Right lobe of liver (tissue), 6 donors: Measurements from ENCODE around the gene DNAJB8. TPM values are rescaled to one million over a fixed set of nuclear protein-coding genes. Genes with fewer than 3 reads are reported as not detected.
A peak's percentile ranks its signal among the peaks of the same experiment; 100 is the strongest.

Experiments
- ATAC-seq, 4 donors: fragments of 200-7000 bp; cut with Tn5 transposase; one replicate each; pipeline ENCODE4 v1.9.1; 2020; ENCODE audit warnings: mild to moderate bottlenecking in 4 of 4, moderate library complexity in 4 of 4
- DNase-seq, 3 donors: peaks; one replicate each; pipeline ENCODE4 v3.0.0-alpha.2; 2020
- H3K27ac ChIP-seq, 3 donors: fragments of 200-600 bp; one replicate each; pipeline ENCODE4 v1.8.0; 2022
- H3K27me3 ChIP-seq, 2 donors: fragments of 200-600 bp; one replicate each; pipeline ENCODE4 v1.8.0; 2022
- H3K36me3 ChIP-seq, 4 donors: fragments of 200-600 bp; sonication (generic) in 1 of 4; one replicate each; pipeline versions ENCODE4 v1.5.1 to v1.8.0; 2017 to 2022; ENCODE audit warnings: control low read depth in 1 of 4
- H3K4me1 ChIP-seq, 4 donors: fragments of 200-600 bp; sonication (generic) in 1 of 4; one replicate each; pipeline versions ENCODE4 v1.5.1 to v1.8.0; 2017 to 2022; ENCODE audit warnings: control low read depth in 1 of 4
- H3K4me3 ChIP-seq, 3 donors: fragments of 200-600 bp; one replicate each; pipeline ENCODE4 v1.8.0; 2022
- H3K9me3 ChIP-seq, 4 donors: fragments of 200-600 bp; sonication (generic) in 1 of 4; one replicate each; pipeline versions ENCODE4 v1.5.1 to v1.8.0; 2017 to 2022; ENCODE audit warnings: control low read depth in 1 of 4
- POLR2A ChIP-seq: fragments of 450-650 bp; IDR thresholded peaks from one replicate; pipeline ENCODE4 v1.6.1; 2017; ENCODE audit warnings: antibody characterized with exemption, mild to moderate bottlenecking
- WGBS: methylation state at CpG from one replicate; pipeline ENCODE4 v1.1.6; 2018; ENCODE audit warnings: low coverage, low lambda C conversion rate; ENCODE audit not compliant: insufficient coverage; ENCODE audit errors: missing lambda C conversion rate; 5-methylcytosine and 5-hydroxymethylcytosine counted together
- intact Hi-C, 2 donors: fragments of 100-400 bp; cut with DNase I; formaldehyde crosslinking; loops; one replicate each; pipeline versions ENCODE4 v1.11.2 to v1.14.1; 2022
- total RNA-seq, 6 experiments: library from RNA; depleted of rRNA in 2 of 6; stranded (reverse); fragments of >200 nt in 2 of 6; fragmentation: NEBNext Ultra II Directional in 3 of 6; extraction: Animal tissue kit (Norgen Biotek cat#: 25700) in 3 of 6; gene quantifications; one replicate each; pipeline versions ENCODE4 v1.1.0 to v1.2.4, GENCODE V29; 2016 to 2023
- TF ChIP-seq, protein P1 (sequence below), 4 donors: fragments of 200-600 bp in 3 of 4; fragments of 450-650 bp in 1 of 4; IDR thresholded peaks; one replicate each; pipeline versions ENCODE4 v1.5.1 to v1.8.0; 2016 to 2022; ENCODE audit warnings: antibody characterized with exemption in 4 of 4, mild to moderate bottlenecking in 2 of 4
- donor health status: DM: no; HTN: yes; CAD: no.
- donor health status: DM: no; HTN: no; CAD: no.
- donor health status: DM: no; HTN: no; CAD: no.
- donor health status: DM: no; HTN: yes; CAD: no.
- donor health status: DM: no; HTN: yes; CAD: no.

Gene DNAJB8
- total RNA-seq, 6 experiments from 2014 or later = not detected

DNA sequence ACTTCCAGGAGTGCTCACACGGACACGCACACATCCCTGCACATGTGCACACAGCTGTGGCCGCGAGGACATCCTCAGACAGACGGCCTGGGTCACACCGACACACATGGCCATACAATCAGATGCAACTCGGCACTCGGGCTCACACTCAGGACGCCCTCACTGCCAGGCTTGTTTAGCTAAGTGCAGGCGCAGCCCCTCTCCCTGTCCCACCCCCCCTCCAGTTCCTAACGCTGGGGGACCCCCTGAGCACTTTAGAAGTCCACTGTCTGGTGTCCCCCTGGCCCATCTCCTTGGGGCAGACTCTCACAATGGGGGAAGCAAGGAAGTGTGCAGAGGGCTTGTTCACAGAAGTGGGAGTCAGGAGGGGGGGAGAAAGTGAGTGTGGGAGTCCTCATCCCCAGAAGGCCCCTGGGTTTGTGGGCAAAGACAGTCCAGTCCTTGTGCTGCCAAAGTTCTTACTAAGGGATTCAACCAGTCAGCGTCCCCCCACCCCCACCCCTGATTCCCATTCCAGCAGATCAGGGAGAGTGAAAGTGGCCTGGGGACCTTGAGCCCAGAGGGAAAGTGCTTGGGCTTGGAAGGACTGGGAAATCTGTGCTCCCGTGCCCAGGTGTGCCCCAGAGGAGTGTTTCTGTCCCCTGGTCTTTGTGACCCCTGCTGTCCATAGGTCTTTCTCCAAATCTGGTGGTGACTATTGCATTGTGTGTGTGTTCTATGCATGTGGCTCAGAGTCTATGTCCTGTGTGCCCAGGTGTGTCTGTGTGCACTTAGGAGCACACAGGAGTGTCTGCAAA lies 27.1 kb upstream of the DNAJB8 start:
- no peaks in the 10 kb centered on the region for H3K9me3 ChIP-seq
- intact Hi-C loops = loop anchor here in 1 of 2 donors (10.0 kb wide), 1 partner anchor 419 kb away; no protein-coding TSS in a partner anchor
- peaks cover 2 to 42% (median 5%) of the 10 kb centered on the region in 4 donors for H3K4me1 ChIP-seq
- ATAC-seq (no peak), DNase-seq (peak in 1 of 3 donors; percentile 30)
- H3K36me3 ChIP-seq = no peaks in the 10 kb centered on the region
- no peak for TF ChIP-seq POLR2A
- TF ChIP-seq, protein P1, sequence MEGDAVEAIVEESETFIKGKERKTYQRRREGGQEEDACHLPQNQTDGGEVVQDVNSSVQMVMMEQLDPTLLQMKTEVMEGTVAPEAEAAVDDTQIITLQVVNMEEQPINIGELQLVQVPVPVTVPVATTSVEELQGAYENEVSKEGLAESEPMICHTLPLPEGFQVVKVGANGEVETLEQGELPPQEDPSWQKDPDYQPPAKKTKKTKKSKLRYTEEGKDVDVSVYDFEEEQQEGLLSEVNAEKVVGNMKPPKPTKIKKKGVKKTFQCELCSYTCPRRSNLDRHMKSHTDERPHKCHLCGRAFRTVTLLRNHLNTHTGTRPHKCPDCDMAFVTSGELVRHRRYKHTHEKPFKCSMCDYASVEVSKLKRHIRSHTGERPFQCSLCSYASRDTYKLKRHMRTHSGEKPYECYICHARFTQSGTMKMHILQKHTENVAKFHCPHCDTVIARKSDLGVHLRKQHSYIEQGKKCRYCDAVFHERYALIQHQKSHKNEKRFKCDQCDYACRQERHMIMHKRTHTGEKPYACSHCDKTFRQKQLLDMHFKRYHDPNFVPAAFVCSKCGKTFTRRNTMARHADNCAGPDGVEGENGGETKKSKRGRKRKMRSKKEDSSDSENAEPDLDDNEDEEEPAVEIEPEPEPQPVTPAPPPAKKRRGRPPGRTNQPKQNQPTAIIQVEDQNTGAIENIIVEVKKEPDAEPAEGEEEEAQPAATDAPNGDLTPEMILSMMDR (IDR thresholded peaks at IDR 0.05) = no peak
- WGBS = 23% methylated on average over 6 of the region's 13 CpGs
- no peak overlapping the region for H3K4me3 ChIP-seq
- H3K27ac ChIP-seq = no peak overlapping the region
- peaks cover 25 to 61% of the 10 kb centered on the region in 2 donors for H3K27me3 ChIP-seq

DNA sequence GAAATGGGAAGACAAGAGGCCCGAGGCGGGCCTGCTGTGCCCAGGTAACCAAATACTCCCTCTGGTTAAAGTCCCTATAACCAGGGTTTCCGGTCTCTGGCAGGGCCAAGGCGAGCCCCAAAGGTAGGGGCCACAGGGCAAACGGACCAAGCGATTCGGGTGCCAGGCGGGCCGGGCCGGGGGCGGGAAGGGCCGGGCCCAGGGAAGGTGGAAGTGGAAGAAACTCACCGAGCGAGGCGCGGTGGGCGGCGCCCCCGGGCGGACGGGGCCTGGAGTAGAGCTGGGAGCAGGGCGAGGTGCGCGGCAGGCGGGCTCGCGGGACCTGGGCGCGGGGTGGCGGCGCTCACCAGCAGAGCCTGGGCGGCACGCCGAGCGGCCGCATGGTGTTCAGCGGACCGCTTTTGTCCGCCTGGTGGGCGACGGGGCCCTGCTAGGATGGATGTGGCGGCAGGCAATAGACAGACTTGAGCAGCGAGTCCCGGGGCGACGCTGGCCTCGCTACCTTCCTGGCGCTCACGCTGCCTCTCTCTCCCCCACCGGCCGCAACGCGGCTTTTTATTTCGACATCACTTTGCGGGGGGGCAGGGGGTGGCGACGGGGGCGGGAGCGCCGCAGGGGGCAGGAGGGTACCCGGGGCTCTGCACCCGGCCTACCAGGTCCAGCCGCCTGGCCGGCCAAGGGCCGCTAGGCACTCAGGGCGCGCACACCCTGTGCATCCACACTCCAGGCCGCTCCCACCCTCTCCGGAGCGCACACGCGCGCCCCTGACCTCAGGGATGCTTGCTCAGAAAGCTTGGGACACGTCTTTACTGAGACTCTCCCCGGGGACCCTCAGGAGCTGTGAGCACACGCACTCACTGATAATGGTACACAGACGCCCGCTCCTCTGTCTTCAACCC lies 26.2 kb upstream of the DNAJB8 start, which contains the start of gene GATA2:
Gene GATA2, minus strand, starts transcription at position 531 of the 899 bp plus-strand sequence. CDS start 6,170 bp downstream, outside the sequence.
- Histone ChIP-seq H3K9me3 (no peaks in the 10 kb centered on the region), H3K27ac (no peak within 1 kb of the TSS), H3K27me3 (peaks cover 25 to 67% of the 10 kb centered on the region in 2 donors), H3K36me3 (no peaks in the 10 kb centered on the region), H3K4me3 (no peak within 1 kb of the TSS), H3K4me1 (peaks cover 2 to 50% (median 7%) of the 10 kb centered on the region in 4 donors)
- WGBS = 9% methylated on average over 25 of the region's 78 CpGs
- no peak for ATAC-seq
- intact Hi-C loops = loop anchor here in 1 of 2 donors (10.0 kb wide), 1 partner anchor 418 kb away; no protein-coding TSS in a partner anchor
- no peak for TF ChIP-seq POLR2A
- TF ChIP-seq, protein P1 (IDR thresholded peaks at IDR 0.05) = no peak
- DNase-seq = peak in 1 of 3 donors; percentile 38

DNA sequence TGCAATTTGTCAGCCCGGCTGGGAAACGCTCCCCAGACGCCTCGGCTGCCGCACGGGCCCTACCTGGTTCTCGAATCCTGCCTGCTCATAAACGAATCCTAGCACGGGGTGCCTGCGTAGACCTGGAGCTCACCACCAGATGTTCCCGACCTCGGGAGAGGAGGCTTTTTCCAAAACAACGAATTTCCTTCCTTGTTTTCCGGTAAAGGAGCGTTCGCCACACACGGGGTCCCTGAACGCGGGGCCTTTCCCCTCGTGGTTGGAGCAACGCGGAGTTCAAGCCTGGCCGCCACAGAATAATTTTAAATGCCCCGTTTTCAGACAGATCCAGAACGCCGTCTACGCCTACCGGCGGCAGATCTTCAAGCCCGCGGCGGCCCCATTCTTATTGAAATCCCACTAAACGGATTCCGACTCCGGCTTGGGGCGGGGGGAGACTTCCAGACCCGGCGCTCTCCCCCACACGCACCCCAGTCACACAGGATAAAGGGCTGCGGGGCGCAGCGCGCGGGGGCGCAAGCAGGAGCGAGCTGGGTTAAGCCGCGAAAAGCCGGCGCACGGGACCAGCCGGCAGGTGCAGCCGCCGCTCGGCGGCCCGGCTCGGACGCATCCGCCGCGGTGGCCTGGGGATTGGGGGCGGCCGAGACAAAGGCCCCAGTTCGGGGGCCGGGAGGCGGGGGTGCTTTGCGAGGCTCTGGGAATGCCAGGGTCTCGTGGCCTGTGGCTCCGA lies 25.4 kb upstream of the DNAJB8 start:
- Histone ChIP-seq H3K9me3 (no peaks in the 10 kb centered on the region), H3K4me3 (no peak overlapping the region), H3K36me3 (no peaks in the 10 kb centered on the region), H3K27me3 (peaks cover 25 to 68% of the 10 kb centered on the region in 2 donors), H3K27ac (no peak overlapping the region), H3K4me1 (peaks cover under 1 to 54% (median 6%) of the 10 kb centered on the region in 4 donors)
- ATAC-seq = no peak
- DNase-seq = peak in 1 of 3 donors; percentile 35
- intact Hi-C loops = loop anchor here in 1 of 2 donors (10.0 kb wide), 1 partner anchor 417 kb away; no protein-coding TSS in a partner anchor
- TF ChIP-seq, protein P1 (IDR thresholded peaks at IDR 0.05) = no peak
- TF ChIP-seq POLR2A = no peak
- WGBS = 18% methylated on average over 23 of the region's 70 CpGs

DNA sequence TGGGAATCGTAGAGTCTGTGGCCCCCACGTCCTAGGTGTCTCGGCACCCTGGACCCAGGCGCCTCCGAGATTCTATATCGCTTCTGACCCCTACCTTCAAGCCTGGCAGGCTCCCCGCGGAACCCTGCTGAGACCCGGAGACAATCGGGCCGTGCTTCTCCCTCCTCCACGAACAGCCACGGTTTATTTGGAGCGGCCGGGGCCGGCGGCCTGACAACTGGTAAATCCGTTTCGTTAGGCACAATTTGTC lies 24.9 kb upstream of the DNAJB8 start:
- H3K4me1 ChIP-seq = peaks cover 0 to 54% (median 5%) of the 10 kb centered on the region in 4 donors
- H3K9me3 ChIP-seq = no peaks in the 10 kb centered on the region
- ATAC-seq (no peak), DNase-seq (no peak)
- TF ChIP-seq, protein P1 (IDR thresholded peaks at IDR 0.05) = no peak
- no peak for TF ChIP-seq POLR2A
- H3K27me3 ChIP-seq = peaks cover 25 to 68% of the 10 kb centered on the region in 2 donors
- no peak overlapping the region for H3K4me3 ChIP-seq
- intact Hi-C loops = loop anchor here in 1 of 2 donors (10.0 kb wide), 1 partner anchor 417 kb away; no protein-coding TSS in a partner anchor
- H3K27ac ChIP-seq = no peak overlapping the region
- H3K36me3 ChIP-seq = no peaks in the 10 kb centered on the region
- WGBS = 16% methylated on average over 7 of the region's 19 CpGs
